Pulmonary artery endothelial cell (primary cell): ENCODE data around the gene SMTNL2. TPM values are rescaled to one million over a fixed set of nuclear protein-coding genes. Genes with fewer than 3 reads are reported as not detected.
"Not testable (repeated sequence)": the region's sequence is repeated elsewhere in the genome, so short reads cannot be mapped to it uniquely, and the experiment has no call there.

Experiments used
- DNase-seq: peaks from one replicate; pipeline ENCODE4 v3.0.0-alpha.2; 2011; ENCODE audit warnings: low read depth, low spot score
- total RNA-seq: library from RNA; depleted of rRNA; stranded (reverse); fragments of >200 nt; gene quantifications from 2 replicates; pipeline ENCODE4 v1.2.3, GENCODE V29; 2014

The SMTNL2 gene
- total RNA-seq, 1 donor from 2014 or later, result not detected

DNA sequence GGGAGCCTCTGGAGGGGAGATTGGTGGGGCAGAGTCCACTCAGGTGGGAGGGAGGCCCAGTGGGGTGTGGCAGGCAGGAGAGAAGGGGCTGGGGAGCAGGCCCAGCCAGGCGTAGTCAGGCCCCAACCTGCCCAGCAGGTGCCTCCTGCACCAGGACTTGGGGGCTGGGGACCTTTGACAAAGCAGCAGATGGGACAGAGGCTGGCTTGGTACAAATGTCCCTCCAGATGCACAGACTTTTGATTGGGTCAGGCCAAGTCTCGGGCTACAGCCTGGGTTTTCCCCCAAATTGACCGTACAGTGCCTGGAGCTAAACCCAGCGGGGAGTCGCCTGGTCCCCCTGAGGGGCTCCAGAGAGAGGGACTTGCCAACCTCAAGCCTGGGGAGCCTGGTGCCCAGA, 24.4 kb upstream of the SMTNL2 start:
- DNase-seq, result no peak

DNA sequence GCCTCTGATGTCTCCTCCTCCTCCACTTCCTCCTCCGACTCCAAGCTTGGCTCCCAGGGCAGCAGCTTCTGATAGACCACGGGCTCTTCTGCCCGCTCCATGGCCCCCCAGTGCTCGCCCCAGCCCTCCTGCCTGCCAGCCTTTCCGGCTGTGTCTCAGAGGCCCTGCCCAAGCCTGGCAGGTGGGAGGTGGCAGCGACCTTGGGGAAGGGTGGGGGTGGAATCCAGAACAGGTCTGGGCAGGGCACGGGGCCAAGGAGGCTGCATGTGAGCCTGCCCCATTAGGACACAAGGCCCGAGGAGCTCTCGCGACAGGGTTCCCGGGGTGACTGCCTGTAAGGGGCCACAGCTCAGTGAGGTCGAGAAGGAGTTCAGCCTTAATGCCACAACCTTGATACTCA, 23.9 kb upstream of the SMTNL2 start, which contains the start of gene GGT6:
Gene GGT6, minus strand, starts transcription at position 157 of the 400 bp plus-strand sequence. Its CDS starts 56 bp downstream, at position 101.
- no peak for DNase-seq

DNA sequence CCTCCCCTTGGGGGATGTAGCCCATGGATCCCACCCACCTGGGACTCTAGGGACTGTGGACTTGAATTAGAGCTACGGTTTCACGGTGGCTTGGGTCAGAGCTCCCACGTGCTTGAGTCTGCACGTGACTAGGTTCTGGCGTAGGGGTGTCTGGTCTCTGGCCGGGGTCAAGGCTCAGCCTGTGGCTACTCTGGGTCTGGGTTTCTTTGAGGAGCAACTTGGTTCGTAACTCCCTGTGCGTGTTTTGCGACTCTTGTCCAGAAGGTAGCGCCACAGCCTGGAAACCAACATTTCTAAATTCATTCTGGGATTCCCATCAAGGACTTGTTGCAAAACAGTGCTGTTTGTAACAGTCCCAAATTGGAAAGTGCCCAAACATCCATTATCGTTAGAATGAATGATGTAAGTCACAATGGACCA, 23.5 kb upstream of the SMTNL2 start:
- no peak for DNase-seq

DNA sequence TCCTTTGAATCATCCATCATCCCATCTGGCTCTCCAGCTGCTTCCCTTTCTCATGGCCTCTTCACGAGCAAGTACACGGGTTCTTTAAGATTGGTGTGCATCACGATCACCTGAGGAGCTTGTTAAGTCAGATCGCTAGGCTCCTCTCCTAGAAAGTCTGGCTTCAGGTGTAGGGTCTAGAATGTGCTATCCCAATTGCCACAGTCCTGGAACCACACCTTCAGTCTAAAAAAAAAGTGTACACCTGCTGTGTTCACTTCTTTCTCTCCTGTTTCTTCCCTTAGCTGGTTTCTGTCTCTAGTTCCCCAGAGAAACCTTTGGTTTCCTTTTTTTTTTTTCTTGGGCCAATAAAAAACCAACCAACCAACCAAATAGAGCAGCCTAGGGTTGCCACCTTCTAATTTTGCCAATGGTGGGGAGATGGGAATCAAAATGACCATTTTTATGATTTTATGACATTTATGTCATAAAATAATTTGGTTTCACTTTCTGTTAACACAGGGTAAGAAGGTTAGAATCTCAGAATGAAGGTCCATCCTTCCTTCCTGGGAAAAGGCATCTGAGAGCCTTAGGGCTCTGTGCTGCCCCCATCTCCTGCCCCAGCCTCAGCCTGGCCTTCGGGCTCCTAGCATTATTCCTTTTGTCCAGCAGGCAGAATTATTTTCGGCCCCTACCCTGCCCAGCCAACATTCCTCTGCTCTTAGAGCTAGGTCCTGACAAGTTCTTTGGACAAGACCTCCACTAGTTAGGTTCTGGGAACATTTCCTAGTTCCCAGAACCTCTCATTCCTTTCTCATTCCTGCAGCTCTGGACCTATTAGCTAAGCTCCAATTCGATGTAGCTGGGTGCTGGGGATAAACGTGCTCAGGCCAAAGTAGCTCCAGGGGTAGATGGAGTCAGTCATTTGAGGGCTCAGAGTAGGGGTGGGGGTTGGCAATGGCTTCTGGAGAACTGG, 22.0 kb upstream of the SMTNL2 start:
- DNase-seq, result no peak

DNA sequence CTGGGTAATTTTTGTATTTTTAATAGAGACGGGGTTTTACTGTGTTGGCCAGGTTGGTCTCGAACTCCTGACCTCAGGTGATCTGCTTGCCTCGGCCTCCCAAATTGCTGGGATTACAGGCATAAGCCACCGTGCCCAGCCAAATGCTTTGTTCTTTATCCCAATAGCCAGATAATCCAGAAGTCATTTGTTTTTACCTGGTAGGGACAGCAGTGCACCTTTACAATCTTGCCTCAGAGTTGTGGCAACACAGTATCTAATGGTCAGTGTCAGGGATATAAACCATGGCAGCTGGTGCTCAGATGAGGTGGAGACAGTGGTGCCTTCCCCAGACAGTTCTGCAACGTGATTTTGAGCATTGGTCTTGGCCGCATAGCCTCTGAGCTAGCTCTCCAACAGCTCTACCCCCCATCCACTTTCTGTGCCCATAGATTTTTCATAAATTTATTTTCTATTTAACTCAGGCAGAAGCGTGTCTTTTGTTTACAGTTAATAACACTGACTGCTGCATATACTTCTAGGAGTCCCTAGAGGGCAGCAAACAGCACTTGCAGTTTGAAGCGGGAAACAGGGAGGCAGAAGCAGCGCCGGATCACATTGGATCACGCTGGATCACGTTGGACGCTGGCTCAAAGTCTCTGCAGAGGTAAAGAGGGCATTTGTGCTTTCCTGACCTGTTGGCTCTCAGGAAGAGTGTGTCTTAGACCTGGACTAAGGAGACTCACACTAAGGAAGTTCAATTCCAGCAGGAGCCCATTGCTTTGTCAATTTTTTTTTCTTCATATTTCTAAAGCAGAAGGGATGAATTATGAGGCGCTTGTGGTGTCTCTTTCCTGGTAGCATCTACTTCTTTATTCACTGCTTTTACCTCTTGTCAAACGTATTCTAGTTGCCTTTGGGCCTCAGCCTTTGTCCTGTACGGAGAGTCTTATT, 18.9 kb upstream of the SMTNL2 start:
- DNase-seq, result peak; percentile 46

DNA sequence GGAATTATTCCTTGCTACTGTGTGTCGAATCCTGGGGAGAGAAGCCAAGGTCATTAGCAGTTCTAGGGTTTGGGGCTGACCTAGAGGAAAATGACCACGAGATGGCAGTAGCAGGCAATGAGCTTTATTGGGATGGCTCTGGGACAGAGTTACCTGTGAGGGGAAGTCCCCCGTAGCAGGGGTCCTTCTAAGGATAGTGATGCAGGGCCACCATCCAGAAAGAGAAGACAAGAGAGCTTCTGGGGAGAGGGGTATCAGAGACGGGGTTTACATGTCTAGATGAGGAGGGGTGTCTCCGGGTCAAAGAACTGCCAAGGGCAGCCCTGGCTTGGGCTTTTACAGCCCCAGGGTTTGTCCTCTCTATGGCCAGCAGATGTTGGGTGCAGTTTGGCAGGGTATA, 17.5 kb upstream of the SMTNL2 start:
- no peak for DNase-seq

DNA sequence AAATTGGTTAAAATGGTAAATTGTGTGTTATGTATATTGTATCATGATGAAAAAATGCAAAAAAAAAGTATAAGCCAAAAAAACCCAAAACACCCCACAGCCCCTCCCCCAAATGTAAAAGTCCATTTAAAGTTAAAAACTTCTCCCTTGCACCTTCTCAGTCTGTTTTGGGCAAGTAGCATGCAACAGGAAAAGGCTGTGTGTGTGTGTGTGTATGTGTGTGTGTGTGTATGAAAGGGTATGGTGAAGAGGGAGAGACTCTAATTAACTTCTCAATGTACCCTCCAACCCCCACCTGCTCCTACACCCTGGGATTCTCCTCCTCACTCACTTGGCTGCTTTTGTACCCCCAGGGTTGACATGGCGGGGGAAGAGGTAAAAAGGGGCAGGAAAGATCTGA, 14.7 kb upstream of the SMTNL2 start:
- DNase-seq, result no peak

DNA sequence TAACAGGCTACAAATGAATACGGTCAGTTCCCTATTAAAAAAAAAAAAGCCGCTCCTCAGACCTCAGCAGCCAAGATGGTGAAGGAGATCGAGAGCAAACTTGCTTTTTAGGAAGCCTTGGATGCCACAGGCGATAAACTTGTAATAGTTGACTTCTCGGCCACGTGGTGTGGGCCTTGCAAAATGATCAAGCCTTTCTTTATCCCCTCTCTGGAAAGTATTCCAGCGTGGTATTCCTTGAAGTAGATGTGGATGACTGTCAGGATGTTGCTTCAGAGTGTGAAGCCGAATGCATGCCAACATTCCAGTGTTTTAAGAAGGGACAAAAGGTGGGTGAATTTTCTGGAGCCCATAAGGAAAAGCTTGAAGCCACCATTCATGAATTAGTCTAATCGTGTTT, 12.2 kb upstream of the SMTNL2 start:
- DNase-seq, result no peak

DNA sequence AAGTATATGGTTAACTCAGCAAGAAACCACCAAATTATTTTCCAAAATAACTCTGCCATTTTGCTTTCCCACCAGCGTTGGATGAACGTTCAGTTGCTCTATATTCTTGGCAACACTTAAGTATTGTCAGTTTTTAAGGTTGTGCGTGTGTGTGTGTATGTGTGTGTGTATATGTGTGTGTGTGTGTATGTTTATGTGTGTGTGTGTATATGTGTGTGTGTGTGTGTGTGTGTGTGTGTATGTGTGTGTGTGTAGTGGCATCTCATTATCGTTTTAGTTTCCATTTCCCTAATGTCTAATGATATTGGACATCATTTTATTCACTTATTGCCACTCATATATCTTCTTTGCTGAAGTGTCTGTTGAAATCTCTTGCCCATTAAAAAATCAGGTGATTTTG, 11.2 kb upstream of the SMTNL2 start:
- DNase-seq, result no peak

DNA sequence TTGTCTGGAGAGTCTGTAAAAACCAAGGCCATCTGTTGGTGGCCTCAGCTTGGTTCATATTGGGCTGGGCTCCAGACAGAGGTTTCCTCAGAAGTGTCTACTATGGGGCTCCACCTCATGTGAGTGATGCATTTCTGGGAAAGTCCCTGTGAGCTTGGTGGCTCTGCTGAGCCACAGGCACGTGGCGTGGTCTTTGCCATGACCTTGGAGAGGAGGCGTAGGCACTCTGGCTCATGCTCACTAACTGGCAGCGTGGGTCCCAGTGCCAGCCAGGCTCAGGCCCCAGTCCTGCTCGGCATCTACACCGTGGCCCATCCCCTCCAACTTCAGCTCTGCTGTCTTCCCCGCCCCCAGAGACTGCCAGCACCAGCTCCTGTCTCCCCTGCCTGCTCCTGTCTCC, 10.7 kb upstream of the SMTNL2 start:
- no peak for DNase-seq

DNA sequence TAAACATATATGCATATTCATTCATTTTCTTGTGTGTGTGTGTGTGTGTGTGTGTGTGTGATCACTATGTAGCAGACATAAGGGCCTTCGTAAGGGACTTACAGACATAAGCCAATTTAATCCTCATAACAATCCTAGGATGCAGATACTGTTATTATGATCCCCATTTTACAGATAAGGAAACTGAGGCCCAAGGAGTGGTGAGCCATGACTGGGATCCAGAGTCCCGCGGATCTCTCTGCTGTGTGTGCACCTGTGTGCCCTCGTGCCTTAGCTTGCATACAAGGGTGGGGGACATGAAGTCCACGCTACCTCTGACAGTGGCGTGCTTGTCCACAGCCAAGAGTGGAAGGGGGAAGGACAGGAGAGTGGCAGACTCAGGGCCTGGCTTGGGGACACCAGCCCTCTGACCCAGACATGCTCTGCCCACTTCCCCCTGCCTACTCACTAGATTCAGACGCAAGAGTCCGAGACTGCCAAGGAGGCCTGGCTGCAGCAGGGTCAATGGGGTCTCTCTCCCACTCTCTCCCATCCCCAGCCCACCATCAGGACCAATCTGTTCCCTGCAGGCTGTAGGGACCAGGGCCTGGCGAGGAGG, 9.8 kb upstream of the SMTNL2 start:
- DNase-seq, result no peak

DNA sequence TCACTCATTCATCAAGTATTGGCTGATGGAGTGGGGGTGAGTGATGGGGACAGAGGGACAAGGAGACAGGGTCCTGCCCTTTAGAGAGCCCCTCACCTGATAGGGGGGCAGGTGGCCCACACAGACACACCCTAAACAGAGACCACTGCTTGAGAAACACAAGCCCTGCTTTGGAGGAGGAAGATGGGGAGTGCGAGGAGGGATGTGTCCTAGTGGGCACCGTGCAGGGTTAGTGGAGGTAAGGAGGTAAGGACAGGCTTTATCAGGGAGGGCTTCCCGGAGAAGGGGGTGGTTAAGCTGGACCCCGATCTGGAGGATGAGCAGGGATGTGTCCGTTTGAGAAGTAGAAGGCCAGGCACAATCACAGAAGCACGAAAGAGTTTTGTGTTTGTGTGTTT, 8.2 kb upstream of the SMTNL2 start:
- no peak for DNase-seq

DNA sequence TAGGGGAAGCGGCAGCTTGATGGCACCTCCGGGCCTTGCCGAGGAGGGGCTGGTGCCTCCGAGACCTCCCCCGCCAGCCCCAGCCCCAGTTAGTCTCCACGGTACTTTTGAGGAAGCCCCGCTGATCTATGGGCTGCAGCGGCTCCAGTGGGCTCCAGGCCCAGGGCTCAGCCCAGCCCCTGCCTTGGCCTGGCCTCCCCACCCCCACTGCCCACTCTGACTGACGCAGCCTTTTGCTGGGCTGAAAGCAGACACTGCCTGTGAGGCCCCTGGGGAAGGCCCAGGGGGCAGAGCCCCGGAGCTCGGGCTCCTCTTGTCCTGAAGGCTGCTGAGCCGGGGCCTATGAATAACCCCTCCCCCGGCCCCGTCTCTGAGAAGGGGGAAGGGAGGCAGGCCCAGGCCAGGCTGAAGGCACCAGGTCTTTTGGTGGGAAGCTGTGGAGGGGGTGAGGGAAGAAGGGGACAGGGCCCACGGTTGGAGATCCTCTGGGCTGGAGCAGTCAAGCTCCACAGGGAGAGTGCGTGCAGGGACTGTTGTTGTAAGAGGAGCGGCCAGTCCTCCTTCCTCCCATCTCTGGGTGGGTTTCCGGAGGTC, 7.5 kb upstream of the SMTNL2 start:
- DNase-seq, result no peak

DNA sequence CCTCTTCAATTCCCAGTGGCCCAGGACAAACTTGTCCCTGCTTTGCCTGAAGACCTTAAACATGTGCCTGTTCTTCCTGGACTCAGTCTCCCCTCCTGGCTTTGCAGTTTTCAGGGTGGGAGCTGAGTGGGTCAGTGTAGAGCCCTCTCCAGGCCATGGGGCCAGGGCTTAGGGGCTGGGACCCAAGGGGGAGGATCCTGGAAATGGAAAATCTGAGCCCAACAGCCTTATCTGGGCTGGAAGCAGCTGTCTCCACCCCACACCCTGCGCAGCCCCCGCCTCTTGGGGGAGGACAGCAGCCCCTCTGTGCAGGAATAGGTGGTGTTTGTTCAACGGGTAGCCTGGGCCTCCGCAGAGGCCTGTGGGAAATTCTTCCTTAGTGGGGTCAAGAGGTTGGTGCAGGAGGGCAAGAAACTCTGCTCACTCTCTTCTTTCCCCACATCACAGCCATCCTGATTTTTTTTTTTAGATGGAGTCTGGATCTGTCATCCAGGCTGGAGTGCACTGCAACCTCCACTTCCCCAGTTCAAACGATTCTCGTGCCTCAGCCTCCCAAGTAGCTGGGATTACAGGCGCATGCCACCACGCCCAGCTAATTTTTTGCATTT, 6.8 kb upstream of the SMTNL2 start:
- no peak for DNase-seq

DNA sequence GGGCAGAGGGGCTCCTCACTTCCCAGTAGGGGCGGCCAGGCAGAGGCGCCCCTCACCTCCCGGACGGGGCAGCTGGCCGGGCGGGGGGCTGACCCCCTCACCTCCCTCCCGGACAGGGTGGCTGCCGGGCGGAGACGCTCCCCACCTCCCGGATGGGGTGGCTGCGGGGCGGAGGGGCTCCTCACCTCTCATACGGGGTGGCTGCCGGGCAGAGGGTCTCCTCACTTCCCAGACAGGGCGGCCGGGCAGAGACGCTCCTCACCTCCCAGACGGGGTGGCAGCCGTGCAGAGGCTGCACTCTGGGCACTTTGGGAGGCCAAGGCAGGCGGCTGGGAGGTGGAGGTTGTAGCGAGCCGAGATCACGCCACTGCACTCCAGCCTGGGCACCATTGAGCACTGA, 6.0 kb upstream of the SMTNL2 start:
- not testable (repeated sequence) for DNase-seq

DNA sequence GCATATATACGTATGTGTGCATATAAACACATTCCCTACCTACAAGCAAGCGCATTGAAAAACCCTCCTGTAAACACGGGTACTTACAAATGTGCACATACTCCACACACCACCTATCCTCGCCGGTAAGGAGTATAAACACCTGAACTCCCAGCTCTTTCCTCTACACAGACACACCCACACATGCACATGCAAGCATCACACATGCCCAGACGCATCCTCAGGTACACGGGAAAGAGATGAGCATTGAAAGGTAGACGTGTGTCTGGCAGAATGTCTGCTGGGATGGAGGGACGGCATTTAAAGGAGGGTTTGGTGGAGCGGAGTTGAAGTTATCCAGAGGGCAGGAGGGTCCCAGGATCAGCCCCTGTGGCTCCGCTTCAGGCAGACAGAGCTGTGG, 4.7 kb upstream of the SMTNL2 start:
- no peak for DNase-seq

DNA sequence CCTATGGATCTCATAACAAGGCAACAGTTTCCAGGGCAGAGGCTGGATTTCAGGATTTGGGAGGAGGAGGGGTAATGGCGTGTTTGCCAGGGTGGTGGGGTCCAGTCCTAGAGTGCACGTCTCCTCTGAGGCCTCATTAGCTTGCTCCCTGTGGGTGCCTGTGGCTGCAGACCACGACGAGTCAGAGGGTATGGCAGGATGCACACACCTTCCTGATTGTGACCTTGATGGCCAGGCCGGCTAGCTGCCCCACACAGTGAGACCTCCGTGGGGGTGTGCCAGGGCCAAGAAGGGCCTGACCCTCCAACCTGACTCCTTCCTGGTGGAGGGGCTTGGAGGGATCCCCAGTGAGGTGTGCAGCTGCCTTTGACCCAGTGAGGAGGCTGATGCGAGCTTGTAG, 4.0 kb upstream of the SMTNL2 start:
- no peak for DNase-seq

DNA sequence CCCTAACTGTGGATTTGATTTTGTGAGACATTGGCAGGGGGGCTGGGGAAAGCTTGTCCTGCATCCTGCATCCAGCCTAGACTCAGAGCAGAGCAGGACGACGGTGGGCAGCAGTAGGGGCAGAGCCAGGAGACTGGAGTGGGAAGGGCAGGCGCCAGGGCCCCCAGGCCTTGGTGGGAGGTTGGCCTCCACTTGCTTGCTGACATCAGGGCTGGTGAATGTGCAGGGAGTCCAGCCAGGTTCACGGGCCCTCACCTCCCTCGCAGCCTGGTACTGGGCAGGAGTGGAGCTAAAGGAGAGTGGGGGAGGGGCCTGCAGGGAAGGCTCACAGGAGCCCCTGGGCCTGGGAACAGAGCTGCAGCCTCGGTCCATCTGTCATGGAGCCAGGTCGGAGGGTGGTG, 2.2 kb upstream of the SMTNL2 start:
- DNase-seq, result no peak

DNA sequence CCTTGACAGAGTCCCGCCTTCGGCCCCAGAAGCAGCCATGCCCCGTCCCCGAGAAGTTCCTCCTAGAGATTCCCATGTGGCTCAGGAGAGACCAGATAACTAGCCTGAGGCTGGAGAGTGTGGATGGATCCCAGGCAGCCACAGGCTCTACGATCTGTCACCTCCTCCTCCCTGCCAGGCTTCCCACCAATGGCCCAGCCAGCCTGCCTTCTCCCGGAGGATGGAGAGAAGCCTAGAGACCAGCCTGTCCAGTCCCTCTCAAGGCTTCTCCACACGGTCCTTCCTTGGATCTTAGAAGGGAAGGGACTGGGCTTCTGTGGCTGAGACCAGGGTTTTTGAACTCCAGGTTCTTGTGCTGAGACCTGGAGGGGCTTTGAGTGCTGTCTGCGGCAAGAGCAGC, 1.6 kb upstream of the SMTNL2 start:
- DNase-seq, result no peak

DNA sequence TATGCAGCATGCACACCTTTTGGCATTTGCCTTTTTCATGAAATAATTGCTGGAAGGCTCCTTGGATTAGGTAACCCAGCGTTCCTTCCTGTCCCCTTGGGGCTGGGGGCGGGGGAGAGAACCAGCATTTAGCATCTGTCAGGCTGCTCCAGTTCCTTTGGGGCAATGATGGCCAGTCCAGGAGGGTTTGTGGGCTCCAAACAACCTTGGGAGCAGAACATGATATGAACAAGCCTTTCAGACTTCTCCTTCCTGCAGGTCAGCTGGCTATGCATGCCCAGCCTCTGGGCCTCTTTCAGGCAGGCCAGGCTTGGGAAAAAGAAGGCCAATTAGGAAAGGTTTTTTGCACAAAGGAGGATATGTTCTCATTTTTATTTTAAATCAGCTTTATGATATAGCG, 1.1 kb upstream of the SMTNL2 start:
- no peak for DNase-seq

DNA sequence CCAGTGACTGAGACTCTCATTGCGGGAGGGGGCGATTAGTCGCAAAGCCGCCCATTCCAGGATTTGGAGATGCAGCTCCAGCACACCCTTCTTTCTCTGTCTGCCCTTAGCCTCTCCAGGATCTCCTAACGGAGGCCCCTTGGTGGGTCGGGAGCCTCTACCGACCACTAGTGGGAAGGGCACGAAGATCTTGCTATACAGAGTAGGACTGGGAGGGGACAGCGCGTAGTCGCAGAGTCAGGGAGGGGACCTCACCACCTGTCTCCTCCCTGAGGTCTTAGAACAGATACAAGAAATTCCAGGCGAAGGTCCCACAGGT, 588 bp upstream of the SMTNL2 start:
- DNase-seq, result no peak
